Activated CD8-positive, alpha-beta memory T cell treated with anti-CD3 and anti-CD28 coated beads, Interleukin-2, amount 50 U/mL, for 1 hour (primary cell): ENCODE results near the gene NLRP6.

Source experiments
- DNase-seq: peaks from one replicate; pipeline ENCODE4 v3.0.0-alpha.2; 2020; ENCODE audit errors: extremely low read depth

NLRP6 gene

DNA sequence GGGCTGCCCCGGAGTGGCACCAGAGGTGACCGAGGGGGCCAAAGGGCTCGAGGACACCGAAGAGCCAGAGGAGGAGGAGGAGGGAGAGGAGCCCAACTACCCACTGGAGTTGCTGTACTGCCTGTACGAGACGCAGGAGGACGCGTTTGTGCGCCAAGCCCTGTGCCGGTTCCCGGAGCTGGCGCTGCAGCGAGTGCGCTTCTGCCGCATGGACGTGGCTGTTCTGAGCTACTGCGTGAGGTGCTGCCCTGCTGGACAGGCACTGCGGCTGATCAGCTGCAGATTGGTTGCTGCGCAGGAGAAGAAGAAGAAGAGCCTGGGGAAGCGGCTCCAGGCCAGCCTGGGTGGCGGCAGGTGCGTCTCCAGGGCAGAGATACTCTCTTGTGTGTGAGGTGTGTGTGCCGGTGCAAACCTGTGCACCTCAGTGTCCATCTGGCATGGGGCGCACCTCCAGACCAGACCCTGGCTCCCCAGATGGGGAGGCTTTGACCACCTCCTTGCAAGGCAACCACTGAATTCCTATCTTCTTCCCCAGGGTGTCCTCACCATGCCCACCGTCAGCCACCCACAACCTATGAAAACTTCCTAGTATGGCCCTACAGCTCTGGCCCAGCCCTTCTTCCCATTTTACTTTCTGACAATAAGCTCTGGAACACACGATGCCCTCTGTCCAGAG, 3.4 kb downstream of the NLRP6 start:
- DNase-seq: no peak

DNA sequence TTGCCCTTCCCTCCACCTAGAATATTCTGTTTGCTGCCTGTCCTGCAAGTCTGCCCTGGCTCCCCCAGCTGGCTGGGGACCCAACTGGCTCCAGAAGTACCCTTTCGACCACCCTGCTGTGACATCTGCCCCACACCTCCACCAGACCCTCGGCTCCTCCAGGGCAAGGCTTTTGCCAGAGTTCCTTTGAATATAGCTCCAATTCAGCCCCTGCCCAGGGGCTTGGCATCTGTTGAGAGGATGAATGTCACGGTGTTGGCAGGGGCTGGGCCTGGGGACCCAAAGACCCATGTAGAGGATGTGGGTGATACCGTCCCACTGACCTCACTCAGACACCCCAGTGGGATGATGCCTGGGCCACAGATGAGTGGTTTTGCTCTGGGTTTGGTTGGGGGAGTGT, 4.0 kb downstream of the NLRP6 start:
- no peak for DNase-seq

DNA sequence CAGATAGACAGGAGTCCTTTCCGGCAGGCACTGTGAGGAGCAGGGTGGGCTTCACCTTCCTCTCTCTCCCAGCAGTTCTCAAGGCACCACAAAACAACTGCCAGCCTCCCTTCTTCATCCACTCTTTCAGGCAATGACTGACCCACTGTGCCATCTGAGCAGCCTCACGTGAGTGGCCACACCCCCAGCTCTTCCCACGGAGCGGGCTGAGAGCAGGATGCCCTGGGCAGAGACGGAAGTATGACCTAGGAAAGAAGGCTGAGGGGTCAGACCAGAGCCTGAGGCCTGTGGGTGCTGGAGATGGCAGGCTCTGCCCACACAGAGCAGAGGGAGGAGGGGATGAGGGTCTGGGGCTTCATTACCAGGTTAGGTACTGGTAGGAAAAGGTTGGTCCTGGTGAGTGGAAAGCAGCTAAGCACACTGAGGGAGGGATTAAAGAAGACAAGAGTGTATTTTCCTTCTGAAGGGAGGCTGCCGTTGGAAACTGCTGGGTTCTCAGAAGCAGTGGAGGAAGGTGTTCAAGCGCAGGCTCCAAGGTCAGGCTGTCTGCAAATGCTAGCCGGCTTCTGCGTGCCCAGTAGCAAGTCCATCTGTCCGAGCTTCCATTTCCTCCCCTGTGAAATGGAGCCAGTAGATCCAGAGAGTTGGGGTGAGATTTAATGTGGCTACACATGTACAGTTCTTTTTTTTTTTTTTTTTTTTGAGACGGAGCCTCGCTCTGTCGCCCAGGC, 4.6 kb downstream of the NLRP6 start:
- DNase-seq: no peak

DNA sequence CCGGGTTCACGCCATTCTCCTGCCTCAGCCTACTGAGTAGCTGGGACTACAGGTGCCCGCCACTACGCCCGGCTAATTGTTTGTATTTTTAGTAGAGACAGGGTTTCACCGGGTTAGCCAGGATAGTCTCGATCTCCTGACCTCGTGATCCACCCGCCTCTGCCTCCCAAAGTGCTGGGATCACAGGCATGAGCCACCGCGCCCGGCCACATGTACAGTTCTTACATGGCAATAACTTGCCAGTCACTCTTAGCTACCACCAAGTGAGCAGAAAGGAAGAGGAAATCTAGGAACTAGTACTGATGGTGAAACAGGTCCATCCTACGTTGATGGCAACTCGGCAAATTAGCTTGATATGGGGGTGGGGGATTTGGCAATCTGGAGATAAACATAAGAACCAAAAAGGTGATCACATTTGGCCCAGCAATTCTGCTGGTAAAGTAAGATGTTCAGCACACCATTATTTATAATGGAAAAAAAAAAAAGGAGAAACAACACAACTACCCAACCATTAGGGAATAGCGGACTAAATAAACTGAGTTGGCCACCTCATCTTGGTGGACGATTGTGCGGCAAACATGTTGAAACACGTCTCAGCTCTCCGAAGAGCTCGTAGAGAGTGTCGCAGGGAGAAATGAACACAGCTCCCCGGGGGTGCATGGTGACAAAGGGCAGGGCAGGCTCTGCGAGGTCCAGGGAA, 5.3 kb downstream of the NLRP6 start:
- DNase-seq: no peak

DNA sequence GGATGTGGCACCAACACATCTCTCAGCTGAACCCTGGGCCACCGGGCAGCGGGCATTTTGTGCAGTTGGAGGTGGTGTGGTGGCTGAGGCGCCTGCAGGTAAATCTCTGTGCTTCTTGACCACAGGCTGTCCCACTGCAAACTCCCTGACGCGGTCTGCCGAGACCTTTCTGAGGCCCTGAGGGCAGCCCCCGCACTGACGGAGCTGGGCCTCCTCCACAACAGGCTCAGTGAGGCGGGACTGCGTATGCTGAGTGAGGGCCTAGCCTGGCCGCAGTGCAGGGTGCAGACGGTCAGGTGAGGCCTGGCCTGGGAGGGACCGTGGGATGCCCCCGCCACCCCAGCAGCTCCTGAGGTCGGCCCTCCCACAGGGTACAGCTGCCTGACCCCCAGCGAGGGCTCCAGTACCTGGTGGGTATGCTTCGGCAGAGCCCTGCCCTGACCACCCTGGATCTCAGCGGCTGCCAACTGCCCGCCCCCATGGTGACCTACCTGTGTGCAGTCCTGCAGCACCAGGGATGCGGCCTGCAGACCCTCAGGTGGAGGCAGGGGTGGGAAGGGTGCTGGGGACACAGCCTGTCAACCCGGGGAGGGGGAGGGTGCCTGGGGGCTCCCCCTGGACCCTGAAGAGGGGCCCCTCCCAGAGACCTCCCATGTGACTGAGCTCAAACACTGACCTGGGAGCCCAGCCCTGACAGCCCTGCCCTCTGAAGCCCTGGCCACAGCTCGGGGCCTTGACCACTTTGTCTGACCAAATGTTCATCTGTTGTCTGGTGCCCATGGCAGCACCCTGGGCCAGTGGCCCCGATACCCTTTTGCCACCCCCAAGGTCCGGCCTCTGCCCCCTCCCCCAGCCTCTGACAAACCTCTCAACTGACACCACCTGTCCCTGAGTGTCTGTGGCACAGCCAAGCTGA, 6.2 kb downstream of the NLRP6 start:
- no peak for DNase-seq

DNA sequence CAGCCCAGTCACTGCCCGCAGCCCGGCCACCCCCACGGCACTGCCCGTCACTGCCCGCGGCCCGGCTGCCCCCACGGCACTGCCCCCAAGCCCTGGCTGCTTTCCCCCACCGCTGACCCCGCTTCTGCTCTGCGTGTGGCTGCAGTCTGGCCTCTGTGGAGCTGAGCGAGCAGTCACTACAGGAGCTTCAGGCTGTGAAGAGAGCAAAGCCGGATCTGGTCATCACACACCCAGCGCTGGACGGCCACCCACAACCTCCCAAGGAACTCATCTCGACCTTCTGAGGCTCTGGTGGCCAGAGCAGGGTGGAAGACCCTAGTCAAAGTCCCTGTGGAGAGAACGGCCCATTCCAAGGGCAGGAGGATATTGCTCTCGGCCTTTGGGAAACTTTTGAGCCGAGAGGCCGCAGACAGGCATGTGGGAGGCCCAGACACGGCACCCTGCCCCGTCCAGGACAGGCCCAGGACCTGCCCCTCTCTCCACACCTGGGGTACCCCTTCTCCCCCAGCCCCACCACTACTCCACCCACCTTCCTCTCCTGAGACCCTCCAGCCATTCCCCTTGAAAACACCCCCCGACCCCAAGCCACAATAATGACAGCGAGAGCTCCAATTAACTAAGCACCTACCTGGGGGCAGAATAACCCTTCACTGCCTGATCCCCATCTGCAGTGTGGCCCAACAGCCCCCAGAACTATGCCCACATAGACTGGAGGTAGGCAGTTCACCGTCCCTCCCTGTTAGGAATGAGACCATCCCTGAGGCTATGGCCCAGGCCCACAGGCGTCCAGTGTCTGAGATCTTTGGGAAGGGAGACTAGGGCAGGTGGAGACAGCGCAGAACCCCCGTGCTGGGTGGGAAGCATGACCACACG, 7.0 kb downstream of the NLRP6 start:
- DNase-seq: no peak

DNA sequence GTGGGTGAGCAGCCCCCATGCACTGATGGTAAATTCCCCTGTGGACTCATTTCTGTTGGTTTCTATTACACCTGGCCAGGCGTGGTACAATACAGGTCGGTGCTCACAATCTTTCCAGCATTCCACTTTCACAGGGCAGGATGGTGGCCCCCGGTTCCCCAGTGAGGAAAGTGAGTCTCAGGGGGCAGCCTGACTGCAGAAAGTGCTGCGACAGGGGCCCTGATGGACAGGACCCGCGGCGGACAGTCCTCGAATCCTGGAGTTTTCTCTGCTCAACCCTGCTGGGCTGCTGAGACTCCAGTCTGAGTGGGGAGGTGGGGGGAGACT, 7.7 kb downstream of the NLRP6 start:
- DNase-seq: no peak

DNA sequence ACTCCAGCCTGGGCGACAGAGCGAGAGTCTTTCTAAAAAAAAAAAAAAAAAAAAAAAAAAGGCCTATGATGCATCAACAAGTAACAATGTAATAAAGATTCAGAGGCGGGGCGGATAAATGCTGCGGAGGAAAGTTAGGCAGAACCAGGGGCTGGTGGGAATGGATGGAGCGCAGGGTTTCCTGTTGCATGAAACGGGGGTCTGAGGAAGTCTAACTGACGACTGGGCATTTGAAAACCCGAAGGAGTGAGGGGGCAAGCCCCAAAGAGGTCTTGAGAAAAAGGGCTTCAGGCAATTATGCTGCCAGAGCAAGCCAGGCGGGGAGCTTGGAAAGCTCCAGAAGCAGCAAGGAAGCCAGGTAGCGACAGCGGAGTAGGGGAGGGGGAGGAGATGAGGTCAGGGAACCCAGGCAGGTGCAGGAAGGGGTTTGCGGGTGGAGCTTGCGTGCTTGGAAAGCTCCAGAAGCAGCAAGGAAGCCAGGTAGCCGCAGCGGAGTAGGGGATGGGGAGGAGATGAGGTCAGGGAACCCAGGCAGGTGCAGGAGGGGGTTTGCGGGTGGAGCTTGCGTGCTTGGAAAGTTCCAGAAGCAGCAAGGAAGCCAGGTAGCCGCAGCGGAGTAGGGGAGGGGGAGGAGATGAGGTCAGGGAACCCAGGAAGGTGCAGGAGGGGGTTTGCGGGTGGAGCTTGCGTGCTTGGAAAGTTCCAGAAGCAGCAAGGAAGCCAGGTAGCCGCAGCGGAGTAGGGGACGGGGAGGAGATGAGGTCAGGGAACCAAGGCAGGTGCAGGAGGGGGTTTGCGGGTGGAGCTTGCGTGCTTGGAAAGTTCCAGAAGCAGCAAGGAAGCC, 9.0 kb downstream of the NLRP6 start:
- peak; percentile 65 for DNase-seq

DNA sequence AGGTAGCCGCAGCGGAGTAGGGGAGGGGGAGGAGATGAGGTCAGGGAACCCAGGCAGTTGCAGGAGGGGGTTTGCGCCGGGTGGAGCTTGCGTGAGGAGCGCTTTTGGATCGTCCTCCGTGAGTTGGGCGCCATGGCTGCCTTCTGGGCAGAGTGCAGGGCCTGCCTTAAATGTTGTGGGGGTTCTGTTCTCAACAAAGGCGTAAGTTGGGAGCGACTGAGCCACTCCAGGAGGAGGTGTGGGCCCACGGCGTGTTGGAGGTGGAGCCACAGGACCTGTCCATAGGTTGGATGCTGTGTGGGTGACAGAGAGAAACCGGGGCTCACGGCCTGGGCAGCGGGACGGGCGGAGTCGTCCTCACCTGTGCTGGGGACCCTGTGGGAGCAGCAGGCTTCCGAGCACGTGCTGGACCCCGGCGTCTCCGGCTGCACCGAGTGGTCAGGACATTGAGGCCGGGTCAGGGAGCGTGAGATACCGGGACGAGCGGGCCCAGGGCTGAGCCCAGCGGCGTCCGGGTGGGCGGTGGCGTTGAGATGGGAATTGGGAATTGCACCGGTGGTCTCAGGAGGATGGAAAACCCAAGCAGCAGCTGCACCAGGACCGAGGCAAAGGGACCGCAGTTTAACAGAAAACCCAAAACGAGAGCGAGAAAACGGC, 9.7 kb downstream of the NLRP6 start:
- no peak for DNase-seq

DNA sequence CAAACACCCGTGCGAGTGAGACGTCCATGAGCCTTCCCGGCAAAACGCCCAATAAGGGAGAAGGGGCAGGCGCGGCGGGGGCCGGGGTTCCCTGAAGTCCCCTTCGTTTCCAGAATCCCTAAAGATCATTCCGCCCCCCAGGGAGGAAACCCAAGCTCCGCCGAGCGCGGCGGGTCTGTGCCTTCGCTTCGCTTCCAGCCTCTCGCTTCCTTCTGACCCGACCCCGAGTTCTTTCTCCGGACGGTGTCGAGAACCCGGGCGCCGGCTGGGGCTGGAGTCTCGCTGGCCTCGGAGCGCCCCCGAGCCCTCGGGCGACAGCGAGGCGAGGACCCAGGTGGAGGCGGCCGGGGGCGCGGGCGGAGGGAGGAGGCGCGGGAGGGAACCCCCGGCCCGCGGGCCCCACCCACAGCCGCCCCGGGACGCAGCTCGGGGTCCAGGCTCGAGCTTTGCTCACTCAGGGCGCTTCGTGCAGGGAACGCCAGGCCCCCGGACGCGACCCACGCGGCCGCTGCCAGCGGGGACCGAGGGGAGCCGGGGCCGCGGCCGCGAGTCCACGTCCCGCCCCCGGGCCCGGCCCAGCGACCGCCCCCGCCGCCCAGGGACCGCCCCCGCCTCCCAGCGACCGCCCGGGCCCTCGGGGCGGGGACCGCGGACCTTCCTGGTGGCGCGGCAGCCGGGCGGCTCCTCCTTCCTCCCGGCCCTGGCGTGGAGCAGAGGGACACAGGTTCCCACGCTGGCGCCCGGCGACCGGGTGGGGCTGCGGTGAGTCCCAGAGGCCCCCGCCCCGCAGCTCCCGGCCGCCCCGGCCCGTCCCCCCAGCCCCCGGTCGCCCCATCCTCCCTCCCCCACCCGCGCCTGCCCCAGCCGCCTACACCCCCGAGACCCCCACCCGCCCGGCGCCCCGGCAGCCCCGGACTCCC, 10.5 kb downstream of the NLRP6 start, which contains the start of gene PGGHG:
TSS of gene PGGHG (plus strand) at position 649 of the 920 bp plus-strand sequence. CDS start 691 bp downstream, outside the sequence.
- DNase-seq: no peak

DNA sequence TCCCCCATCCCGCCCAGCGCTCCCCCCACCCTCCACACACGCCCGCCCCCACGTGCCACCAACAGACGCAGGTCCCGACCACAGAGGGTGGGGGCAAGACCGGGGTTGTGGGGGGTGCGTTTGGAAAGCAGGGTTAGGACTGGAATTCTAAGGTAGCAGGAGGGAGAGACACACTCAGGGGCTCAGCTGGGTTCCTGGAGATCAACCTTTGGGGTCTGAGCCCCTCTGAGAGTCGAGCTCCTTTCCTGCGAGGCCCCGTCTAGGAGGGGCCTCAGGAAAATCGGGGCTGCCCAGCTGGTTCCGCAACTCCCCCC, 11.1 kb downstream of the NLRP6 start:
- DNase-seq: no peak

DNA sequence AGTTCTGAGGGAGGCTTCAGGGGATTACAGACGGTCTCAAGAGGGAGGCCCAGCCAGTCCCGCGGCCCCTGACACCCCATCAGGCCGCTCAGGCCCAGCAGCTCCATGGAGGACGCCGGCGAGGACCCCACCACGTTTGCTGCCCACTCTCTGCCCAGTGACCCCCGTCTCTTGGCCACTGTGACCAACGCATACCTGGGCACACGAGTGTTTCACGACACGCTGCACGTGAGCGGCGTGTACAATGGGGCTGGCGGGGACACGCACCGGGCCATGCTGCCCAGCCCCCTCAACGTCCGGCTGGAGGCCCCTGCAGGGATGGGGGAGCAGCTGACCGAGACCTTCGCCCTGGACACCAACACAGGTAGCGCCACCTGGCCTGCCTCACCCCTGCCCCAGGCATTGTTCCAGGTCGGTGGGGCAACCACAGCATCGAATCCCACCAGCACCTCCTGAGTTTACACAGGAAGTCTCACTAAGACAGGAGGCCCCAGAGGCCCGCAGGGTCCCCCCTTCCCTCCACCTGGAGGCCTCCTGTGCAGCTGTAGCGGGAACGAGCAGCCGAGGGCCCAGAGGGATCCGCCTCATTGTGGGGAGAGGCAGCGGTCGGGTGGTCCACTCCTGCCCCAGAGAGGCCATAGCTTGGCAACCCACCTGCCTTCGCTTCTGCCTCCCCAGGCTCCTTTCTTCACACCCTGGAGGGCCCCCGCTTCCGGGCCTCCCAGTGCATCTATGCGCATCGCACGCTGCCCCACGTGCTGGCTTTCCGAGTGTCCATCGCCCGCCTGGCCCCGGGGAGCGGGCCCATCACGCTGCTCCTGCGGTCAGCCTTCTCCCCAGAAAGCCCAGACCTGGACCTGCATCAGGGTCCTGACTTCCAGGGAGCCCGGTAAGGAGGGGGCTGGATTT, 11.8 kb downstream of the NLRP6 start:
- no peak for DNase-seq

DNA sequence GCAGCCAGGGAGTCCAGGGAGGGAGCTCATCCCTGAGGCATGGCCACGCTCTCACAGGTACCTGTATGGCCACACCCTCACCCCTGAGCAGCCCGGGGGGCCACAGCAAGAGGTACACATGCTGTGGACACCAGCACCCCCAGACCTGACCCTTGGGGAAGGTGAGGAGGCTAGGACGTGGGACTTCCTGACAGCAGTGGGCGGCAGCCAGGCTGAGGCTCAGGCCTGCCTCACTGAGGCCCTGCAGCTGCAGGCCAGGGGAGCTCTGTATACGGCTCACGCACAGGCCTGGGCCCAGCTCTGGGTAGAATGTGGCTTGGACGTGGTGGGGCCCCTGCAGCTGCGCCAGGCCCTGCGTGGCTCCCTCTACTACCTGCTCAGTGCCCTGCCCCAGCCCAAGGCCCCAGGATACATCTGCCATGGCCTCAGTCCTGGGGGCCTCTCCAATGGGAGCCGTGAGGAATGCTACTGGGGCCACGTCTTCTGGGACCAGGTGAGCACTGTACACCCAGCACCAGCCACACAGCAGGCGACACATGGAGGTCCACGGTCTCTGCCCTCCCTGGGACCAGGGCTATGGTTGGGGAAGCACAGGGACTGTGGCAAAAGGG, 12.5 kb downstream of the NLRP6 start:
- no peak for DNase-seq

DNA sequence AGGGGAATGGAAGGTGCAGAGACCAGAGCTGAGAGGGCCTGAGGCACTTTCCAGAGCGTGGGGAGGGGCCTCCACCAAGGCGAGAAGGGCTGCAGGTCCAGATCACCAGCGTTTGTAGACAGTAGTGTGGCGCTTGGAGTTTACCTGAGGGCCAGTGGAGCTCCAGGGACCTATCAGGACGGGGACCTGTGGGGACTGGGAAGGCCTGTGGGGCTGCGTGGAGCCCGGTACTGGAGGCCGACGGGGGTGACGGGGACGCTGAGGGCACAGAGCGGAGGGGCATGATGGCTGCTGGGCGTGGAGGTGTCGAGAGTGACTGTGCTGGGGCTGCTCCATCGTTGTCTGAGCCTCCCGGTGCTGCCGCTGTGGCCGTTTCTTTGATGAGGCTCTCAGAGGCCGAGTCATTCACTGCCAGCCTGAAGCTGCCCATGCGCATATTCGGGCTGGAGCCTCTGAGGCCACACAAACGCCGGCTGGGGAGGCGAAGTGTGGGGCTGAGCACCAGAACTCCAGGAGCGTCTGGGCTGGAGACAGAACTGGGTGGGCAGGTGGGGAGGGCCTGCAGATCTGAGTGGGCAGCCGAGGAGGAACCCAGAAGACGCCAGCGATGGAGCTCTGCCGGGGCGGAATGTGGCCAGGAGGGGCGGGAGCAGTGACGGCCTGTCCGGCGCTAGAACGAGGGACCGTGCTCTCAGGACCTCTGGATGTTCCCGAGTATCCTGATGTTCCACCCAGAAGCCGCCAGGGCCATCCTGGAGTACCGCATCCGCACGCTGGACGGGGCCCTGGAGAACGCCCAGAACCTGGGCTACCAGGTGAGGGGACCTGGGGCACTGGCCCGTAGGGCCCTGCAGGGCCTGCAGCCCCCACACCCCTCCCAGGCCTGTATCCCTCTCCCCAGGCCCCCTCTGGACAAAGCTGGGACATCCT, 13.3 kb downstream of the NLRP6 start:
- DNase-seq: no peak

DNA sequence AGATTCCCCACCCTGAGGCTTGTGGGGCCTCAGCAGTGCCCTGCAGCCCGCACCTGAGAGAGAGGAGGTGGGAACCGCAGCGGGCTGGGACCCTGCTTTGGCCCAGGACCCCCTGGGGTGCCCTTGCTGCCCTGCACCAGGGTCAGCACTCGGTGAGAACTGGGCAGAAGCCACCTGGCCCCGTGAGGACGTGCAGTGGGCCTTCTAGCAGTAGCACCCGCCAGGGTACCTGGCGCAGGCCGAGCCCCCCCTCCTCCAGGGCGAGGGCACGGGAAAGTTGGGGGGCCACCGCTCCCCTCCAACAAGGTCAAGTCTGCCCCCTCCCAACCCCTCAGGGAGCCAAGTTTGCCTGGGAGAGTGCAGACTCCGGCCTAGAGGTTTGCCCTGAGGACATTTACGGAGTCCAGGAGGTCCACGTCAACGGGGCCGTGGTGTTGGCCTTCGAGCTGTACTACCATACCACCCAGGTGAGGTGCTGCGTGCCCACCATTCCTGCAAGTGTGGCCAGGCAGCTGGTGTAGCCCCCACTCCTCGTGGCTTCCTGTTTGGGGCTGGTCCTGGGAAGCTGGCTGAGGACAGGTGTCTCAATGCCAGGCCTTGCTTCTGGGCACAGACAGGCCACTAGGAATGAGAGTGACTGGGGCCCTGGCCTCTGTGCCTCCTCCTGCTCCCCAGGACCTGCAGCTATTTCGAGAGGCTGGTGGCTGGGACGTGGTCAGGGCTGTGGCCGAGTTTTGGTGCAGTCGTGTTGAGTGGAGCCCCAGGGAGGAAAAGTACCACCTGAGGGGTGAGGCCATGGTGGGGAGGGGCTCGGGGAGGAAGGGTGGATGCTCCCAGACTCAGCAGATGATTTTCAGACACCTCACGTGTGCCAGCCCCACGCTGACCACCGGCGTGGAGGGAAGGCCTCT, 14.3 kb downstream of the NLRP6 start:
- DNase-seq: no peak
